ENCODE measurements around the gene ABCA6.

The ABCA6 gene

GRCh38 chr17:69111794-69112193, 29.9 kb downstream of the ABCA6 start:
- TF ChIP-seq CTCF (IDR thresholded peaks at IDR 0.05; ENCODE audit: borderline replicate concordance, insufficient read depth, low read depth, low read length) = no peak
- no peak overlapping the region for H3K4me3 ChIP-seq (ENCODE audit: low read depth, low read length)

- no peak overlapping the region for H3K4me3 ChIP-seq (ENCODE audit: low read depth, low read length)
- TF ChIP-seq CTCF (IDR thresholded peaks at IDR 0.05; ENCODE audit: borderline replicate concordance, insufficient read depth, low read depth, low read length) = no peak
Observed at GRCh38 chr17:69105907-69106730, 35.6 kb downstream of the ABCA6 start.

GRCh38 chr17:69103557-69104233, 38.0 kb downstream of the ABCA6 start:
- no peak overlapping the region for H3K4me3 ChIP-seq (ENCODE audit: low read depth, low read length)
- no peak for TF ChIP-seq CTCF (IDR thresholded peaks at IDR 0.05; ENCODE audit: borderline replicate concordance, insufficient read depth, low read depth, low read length)

GRCh38 chr17:69098625-69099024, 43.1 kb downstream of the ABCA6 start:
- H3K4me3 ChIP-seq (ENCODE audit: low read depth, low read length) = no peak overlapping the region
- TF ChIP-seq CTCF (IDR thresholded peaks at IDR 0.05; ENCODE audit: borderline replicate concordance, insufficient read depth, low read depth, low read length) = no peak

- no peak overlapping the region for H3K4me3 ChIP-seq (ENCODE audit: low read depth, low read length)
- TF ChIP-seq CTCF (IDR thresholded peaks at IDR 0.05; ENCODE audit: borderline replicate concordance, insufficient read depth, low read depth, low read length) = no peak
Observed at GRCh38 chr17:69096541-69096940, 45.2 kb downstream of the ABCA6 start.

GRCh38 chr17:69093995-69094394, 47.7 kb downstream of the ABCA6 start:
- no peak overlapping the region for H3K4me3 ChIP-seq (ENCODE audit: low read depth, low read length)
- TF ChIP-seq CTCF (IDR thresholded peaks at IDR 0.05; ENCODE audit: borderline replicate concordance, insufficient read depth, low read depth, low read length) = no peak
